NCI-H2196 treated with DMSO at 0.1 percent for 48 hours (cell line): ENCODE measurements around the gene DIS3L2.

Experiments used
- DNase-seq: peaks from one replicate; lab custom pipeline; 2025; ENCODE audit not compliant: unreplicated experiment; lab: John Stamatoyannopoulos, UW

DIS3L2 gene

DNA sequence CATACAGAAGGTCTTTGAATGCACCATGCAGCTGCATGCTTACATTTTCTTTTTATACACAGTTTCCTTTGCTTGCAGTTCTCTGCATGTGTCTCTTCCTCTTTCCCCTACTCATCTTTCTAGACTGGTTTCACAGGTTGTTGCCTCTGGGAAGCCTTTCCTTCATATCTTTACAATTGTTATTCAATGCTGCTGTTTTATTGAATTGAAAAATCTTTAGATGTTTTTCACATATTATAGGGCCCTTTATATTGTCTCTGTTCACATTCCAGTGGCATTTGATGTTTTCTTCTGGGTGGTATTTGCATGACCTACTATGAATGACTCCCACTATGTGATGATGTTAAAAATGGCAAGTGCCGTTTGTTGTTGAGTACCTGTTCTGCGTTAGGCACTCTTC is 91.1 kb downstream of the DIS3L2 start:
- no peak for DNase-seq

DNA sequence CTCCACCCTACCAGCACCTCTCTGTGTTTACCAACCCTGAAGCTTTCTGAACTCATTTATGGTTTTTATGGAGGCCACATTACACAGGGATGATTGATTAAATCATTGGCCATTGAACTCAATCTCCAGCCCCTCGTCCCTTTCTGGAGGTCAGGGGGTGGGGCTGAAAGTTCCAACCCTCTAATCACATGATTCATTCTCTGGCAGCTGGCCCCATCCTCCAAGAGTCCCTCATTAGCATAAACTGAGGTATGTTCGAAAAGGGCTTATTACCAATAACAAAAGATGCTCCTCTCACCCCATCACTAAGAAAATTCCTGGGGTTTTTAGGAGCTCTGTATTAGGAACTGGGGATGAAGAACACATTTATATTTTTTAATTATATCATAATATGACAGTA is 92.3 kb downstream of the DIS3L2 start:
- DNase-seq, result no peak

DNA sequence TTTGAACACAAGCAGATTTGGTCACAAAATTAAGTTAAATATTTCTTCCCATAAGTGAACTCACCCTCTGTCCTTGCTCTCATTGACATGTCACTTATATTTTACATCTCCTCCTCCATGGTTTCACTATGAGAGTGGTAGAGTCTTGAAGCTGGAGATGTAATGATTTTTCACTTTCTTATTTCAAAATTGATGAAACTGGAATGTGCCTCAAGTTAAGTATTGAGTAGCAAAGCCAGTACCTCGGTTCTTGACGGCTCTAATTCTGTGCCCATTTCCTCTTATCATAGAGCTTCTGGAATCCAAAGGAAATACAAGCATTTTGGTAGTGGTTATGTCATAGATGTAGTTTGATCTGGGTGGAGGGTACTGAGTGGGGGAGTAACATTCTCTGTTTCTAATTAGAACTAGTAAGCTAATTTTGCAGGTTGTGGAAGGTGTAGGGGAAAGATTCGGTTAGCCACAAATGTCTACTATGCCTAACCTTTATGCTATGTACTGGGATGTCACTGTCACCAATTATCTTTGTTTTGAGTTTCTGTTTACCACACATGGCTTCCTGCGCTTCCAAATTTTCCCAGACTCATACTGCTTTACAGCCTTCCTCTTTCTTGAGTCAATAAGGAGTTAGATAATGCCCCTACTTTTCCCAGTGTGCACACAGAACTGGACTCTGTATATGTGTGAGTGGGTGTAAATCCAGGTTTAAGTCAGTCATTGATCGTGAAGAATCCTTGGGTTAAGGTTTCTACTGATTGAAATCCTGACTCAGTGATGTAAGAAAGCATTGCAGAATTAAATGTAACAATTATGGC is 96.8 kb downstream of the DIS3L2 start:
- no peak for DNase-seq

DNA sequence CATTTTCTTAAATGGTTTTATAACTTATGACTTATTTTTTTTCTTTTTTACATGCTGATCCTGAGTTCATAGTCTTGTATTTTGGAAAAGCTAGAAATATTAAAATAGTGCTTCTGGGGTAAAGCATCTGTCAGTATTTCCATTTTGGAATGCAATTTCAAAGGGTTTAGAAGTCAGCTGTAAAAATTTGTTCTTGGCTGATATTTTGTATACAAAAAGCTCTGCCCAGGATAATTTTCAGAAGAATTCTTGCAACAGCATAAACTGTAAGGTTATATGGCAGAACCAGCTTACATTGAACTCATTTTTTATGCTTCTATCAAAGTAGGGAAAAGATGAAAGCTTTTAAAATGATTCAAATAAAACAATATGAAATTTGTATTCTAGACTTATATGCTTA is 97.4 kb downstream of the DIS3L2 start:
- DNase-seq, result no peak

DNA sequence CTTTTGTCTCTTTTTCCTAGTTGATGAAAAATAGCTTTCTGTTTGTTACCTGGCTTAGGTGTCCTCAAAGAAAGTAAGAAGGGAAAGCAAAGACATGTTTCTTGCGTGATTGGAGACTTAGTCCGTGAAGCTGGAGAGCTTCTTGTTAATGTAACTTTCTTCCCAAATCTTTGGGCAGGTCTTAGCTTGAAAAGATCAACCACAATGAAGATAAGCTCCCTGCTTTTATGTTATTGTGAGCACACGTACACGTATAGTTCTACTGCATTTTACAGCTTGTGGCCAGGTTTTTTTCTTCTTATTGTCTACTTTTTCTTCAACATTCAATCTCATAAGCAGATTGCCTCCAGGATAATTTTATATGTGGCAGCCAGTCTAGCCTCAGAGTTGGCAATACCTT is 99.8 kb downstream of the DIS3L2 start:
- DNase-seq, result no peak

DNA sequence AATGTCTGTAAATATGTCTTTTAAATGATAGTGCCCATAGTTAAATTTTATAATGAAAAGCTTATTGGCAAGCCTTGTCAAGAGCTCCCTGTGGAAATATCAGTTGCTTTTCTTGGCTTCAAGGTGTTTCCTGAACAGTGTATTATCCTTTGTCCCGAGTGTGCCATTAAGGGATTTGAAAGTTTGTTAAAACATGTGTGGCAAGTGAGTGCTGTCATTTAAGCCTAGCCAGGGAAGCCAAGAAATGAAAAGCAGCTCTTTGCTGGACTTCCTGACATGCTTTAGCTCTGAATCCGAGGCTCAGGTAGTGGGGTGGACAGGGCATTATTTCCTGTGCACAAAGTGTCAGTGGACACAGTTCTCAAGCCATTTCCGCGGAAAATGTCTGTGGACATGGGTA is 111.5 kb downstream of the DIS3L2 start:
- DNase-seq, result no peak

DNA sequence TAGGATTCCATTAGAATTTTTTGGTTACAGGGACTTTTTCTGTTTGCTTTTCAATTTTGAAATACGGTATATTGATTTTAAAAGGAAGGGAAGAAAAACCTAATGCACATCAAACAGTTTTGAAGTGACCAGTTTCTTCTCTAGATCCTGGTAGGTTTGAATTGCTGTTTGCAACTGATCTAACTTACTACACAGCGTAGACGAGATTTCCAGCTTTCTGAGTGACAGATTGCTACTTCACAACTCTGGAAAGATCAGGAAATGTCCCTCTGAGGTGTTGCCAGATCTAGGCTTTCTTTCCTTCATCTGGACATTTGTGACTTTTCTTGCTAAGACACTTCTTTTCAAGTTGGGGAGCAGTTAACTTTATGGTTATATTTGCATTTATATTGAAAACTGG is 112.2 kb downstream of the DIS3L2 start:
- no peak for DNase-seq

DNA sequence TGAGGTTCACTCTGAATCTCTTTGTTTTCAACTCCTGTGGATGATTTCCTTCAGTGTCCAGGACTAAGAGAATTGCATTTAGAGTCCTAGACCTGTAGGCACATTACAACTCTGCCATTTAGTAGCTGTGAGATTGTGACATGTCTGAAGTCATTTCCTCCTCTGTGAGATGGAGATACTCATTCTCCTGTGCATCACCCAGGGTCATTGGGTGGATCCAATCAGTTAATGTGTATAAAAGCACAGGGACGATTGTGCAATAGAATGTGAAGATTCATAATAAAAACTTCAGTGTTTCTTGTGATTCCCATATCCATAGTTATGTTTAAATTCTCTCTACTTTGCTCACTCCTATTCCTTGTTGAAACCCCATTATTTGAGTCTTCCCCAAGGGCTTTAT is 113.6 kb downstream of the DIS3L2 start:
- no peak for DNase-seq

DNA sequence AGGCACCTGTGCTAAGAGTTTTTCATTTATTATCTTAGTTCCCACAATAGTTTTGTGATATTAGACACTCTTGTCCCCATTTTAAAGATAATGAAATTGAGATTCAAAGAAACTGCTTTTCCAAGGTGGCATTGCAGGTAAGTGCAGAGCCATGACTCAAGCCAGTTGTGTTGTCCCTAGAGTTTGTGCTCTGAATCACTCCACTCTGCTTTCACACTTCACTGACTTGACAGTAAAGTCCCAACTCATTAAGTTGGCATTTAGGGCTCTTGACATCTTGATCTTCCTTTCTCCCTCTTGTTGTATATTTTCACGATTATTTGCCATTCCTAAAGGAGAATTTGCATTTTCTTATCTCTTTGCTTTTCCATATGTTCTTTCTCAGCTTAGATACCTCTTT is 114.3 kb downstream of the DIS3L2 start:
- DNase-seq, result no peak

DNA sequence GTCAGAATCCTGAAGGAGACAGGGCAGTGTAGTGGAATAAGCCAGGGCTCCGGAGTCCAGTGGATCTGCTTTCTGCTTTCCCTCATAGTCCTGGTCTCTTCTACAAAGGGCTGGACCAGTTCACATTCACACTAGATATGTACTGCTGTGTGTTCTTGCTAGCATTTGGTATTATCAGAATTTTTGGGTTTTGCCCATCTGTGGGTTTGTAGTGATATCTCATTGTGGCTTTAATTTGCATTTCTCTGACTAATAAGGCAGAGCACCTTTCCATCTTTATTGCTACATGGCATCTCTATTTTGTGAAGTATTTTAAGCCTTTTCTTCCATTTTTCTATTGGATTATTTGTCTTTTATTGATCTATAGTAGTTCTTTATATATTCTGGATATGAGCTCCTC is 114.8 kb downstream of the DIS3L2 start:
- no peak for DNase-seq

DNA sequence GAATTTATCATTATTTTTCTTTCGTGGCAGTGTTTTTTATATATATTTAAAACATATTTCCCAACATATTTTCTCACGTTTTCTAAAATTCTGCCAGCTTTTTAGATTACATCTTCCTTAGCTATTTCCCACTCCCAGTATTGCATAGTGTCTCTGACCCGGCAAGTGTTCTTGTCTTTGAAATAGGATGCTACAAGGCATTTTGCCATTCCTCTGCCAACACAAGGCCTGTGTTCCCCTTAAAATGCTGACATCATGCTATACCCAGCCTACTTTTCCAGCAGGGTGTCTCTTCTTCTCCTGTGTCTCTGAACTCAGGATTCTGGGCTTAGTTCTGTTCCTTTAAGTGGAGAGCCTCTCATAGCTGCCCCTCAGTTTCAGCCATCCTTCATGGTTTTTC is 115.2 kb downstream of the DIS3L2 start:
- DNase-seq, result no peak

DNA sequence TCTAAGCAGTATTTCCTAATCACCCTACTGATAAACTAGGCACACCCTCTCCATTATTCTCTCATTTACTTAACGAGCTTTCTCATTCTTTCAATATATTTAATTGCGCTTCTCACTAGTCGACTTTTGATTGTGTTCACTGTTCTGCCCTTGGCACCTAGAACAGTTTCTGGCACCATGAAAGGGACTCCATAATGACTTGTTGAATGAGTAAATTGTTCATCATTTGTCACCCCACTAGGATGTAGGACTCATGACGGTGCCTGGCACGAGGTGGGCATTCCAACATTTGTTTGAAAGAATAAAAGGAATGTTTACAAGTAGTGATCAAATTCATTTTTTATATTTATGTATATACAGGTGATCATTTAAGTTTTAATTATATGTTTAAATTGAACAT is 123.7 kb downstream of the DIS3L2 start:
- DNase-seq, result no peak

DNA sequence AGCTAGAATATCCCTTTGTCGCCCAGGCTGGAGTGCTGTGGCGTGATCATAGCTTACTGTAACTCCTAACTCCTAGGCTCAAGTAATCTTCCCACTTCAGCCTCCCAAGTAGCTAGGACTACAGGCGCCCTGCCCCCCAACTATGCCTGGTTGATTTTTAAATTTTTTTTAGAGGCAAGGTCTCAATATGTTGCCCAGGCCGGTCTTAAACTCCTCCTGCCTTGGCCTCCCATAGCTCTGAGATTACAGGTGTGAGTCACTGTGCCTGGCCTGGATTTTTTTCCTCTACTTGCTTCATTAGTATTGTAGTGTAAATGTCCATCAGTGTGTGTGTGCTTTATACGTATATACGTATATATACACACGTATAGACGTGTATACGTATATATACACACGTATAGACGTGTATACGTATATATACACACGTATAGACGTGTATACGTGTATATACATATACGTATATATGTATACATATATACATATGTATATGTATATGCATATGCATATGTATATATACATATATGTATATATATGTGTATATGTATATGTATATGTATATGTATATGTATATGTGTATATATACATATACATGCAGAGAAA is 124.4 kb downstream of the DIS3L2 start:
- DNase-seq, result no peak

DNA sequence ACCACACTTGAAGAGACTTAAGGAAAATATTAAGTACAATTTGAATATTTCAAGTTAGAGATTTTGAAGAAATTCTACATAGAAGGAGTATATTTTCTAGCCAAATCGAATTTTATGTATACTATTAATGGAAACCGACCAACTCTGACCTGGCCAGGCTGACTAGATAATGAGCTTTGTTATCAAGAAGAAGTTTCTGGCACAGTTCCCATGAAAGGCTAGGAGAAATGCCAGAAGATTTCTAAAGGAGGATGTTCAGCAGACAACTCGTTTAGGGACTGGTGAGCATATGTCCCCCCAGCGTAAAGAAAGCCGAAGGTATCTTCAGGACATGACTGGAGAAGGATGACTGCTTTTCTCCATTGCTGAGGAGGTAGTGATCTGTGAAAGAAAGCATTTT is 127.3 kb downstream of the DIS3L2 start:
- DNase-seq, result no peak

DNA sequence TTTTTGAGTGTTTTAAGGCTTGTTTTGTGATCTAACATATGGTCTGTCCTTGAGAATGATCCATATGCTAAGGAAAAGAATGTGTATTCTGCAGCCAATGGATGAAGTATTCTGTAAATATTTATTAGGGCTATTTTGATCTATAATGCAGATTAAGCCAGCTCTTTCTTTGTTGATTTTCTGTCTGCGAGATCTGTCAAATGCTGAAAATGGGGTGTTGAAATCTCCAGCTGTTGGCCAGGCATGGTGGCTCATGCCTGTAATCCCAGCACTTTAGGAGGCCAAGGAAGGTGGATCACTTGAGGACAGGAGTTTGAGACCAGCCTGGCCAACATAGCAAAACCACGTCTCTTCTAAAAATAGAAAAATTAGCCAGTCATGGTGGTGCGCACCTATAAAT is 132.7 kb downstream of the DIS3L2 start:
- DNase-seq, result no peak

DNA sequence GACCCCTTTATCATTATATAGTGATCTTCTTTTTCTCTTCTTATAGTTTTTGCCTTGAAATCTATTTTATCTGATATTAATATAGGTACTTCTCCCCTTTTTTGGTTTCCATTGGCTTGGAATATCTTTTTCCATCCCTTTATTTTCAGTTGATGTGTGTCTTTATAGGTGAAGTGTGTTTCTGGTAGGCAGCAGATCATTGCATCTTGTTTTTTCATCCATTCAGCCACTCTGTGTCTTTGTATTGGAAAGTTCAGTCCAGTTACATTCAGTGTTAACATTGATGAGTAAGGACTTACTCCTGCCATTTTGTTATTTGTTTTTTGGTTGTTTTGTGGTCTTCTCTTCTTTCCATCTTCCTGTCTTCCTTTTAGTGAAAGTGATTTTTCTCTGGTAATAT is 133.4 kb downstream of the DIS3L2 start:
- DNase-seq, result no peak

DNA sequence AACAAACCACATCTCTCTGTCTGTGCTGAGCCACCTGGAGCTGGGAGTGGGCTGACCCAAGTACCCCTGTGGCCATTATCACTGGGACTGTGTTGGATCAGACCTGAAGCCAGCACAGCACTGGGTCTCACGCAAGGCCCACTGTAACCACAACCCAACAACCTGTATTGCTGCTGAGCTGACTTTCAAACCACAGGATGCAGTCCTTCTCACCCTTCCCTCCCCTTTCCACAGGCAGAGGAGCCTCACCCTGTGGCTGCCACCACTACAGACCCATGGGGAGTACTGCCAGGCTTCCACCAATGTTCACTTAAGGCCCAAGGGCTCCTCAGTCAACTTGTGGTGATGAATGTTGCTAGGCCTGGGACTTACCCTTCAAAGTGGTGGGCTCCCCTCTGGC is 135.7 kb downstream of the DIS3L2 start:
- no peak for DNase-seq

DNA sequence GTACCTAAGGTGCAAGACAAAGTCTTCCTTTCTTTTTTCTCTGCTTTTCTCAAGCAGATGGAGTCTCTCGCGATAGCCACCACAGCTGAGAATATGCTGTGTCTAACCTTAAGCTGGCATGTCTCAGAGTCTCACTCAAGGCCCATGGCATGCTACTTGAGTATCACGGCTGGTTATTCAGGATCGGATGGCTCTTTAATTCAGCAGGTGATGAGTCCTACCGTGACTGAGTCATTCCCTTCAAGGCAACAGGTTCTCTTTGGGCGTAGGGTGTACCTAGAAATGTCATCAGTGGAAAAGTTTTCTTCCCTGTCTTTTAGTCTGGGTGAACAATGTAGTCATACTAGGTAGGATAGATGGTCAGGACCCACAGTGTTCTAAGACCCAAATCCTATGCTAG is 136.2 kb downstream of the DIS3L2 start:
- no peak for DNase-seq

DNA sequence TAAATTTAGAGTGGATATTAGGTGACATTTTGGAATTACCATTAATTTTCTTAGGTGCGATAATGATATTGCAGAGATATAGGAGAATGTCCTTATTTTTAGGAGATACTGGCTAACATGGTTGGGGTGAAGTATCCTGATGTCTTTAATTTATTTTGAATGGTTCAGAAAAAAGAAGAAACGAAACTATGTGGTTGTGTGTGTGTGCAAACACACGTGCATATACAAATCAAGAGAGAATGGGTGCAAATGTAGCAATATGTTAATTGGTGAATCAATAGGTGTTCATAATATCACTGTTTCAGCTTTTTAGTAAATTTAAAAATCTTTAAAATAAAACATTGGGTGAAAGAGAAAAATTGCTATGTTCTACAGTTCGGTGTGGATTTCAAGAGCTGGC is 140.9 kb downstream of the DIS3L2 start:
- no peak for DNase-seq

DNA sequence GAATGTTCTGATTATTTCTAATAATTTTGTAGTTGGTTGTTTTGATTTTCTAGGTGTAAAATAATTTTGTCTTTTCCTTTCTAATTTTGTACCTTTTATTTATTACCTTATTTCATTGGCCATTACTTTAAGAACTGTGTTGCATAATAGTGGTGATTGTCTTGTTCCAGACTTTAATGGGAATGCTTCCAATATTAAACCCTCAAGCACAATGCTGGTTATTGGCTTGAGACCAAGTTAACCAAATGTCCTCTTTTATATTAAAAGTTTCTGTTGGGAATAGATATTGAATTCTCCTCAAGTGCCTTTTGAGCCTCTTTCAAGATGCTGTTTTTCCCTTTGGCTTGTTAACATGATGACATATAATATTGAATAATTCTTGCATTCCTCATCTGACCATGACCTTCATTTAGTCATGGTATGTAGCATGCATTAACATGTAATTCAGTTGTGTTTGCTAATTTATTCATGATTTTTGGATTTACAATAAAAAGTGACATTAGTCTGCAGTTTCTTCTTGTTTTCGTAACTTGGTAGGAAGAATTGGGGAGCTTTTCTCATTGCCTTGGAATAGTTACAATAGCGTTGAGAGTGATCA is 141.7 kb downstream of the DIS3L2 start:
- no peak for DNase-seq

DNA sequence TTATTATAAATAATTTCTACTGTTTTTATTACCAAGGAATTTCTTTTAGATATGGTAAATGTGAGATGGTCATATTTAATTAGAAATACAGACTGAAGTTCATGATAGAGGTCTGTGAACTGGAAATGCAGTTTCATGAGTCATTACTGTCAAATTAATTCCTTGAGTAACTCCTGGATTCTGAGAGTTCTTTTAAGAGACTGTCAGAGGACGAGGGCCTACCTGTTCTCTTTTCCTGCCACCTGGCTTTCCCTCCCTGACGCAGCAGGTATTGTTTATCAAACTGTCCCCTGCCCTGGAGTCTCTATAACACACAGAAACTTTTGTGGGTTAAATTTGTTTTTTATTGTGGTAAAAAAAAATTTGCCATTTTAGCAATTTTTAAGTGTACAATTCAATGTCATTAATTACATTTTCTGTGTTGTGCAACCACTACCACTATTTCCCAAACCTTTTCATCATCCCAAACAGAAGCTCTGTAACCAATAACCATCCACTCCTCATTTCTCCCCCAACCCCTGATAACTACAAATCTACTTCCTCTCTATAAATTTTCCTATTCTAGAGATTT is 142.6 kb downstream of the DIS3L2 start:
- no peak for DNase-seq

DNA sequence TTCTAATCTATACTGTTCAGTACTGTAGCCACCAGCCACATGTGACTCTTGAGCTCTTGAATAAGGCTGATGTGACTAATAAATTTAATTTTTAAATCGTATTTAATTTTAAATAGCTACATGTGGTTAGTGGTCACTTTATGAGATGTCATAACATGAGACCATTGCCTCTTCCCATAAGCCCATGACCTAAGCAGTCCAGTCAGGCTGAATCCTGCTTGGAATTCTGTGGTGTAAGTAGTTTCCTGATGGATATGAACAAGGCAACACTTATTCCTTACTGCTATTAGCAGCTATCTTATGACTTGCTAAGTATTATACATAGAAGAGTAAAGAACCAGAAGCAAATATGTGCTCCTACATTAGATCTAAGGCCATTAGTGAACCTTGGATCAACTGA is 150.0 kb downstream of the DIS3L2 start:
- DNase-seq, result no peak
